SK-N-MC (cell line): ENCODE data around the gene SPINK13.

Source experiments
- EZH2 ChIP-seq: fragments of 200-600 bp; sonication (generic); IDR thresholded peaks from one replicate; pipeline ENCODE4 v1.6.1; 2017; ENCODE audit warnings: antibody characterized with exemption
- FOXP2 ChIP-seq: optimal IDR thresholded peaks from 2 replicates; pipeline ENCODE3; 2011; ENCODE audit warnings: mild to moderate bottlenecking, moderate library complexity; ENCODE audit not compliant: insufficient read depth; ENCODE audit errors: extremely low read length, control extremely low read depth
- POLR2AphosphoS5 ChIP-seq: IDR thresholded peaks from 2 replicates; pipeline ENCODE4 v1.6.1; 2012; ENCODE audit warnings: mild to moderate bottlenecking, low read depth, low read length, borderline replicate concordance

DNA sequence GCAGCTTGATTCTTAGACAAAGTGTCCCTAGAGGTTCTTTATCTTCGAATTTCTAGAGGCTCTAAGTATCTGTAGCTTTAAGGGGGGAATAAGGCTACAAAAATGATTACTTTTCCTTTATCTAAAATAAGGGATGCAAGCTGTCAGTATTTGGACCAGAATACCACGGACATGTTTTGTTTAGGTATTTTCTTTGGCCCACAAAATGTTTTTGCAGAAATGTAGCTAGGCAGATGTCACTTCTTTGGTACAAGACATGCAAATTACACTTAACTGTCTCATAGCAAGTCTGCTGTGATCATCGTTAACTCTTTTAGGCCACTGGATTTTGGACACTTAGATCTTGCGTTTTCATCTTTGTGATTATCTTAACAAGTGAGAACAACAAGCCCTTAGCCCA lies 46.1 kb downstream of the SPINK13 start:
- TF ChIP-seq POLR2AphosphoS5 (no peak), EZH2 (no peak), FOXP2 (no peak)
